Activated T-helper 9 cell treated with anti-CD3 and anti-CD28 coated beads, Interleukin-2, amount 50 U/mL, for 16 hours (primary cell): ENCODE measurements around the gene PGA4.
"Not testable (repeated sequence)": the region's sequence is repeated elsewhere in the genome, so short reads cannot be mapped to it uniquely, and the experiment has no call there.

Experiments
- DNase-seq: peaks from one replicate; pipeline ENCODE4 v3.0.0-alpha.2; 2020; ENCODE audit warnings: low read depth

Gene PGA4

DNA sequence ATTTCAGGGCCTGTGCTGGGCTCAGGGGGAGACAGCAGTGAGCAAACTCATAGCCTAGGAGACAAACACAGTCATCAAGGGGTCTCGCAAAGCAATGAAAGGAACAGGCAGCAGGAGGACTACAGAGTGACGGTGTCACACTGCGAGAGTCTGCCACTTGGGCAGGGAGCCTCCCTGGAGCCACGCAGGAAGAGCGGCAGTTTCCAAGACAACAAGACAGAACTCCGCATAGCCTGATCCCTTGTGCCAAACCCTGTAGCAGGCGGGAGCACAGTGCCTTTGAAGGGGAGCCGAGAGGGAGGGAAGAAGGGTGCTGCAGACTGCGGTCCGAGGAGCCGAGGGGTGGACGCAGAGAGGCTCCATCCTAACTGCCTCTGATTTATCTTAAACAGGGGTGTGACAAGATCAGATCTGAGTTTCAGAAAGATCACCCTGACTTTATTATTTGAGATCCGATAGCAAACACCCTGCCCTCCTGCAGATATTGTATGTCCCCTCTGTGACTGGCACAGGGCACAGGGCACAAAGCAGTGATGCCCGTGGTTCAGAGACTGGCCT, 17.6 kb upstream of the PGA4 start:
- not testable (repeated sequence) for DNase-seq

DNA sequence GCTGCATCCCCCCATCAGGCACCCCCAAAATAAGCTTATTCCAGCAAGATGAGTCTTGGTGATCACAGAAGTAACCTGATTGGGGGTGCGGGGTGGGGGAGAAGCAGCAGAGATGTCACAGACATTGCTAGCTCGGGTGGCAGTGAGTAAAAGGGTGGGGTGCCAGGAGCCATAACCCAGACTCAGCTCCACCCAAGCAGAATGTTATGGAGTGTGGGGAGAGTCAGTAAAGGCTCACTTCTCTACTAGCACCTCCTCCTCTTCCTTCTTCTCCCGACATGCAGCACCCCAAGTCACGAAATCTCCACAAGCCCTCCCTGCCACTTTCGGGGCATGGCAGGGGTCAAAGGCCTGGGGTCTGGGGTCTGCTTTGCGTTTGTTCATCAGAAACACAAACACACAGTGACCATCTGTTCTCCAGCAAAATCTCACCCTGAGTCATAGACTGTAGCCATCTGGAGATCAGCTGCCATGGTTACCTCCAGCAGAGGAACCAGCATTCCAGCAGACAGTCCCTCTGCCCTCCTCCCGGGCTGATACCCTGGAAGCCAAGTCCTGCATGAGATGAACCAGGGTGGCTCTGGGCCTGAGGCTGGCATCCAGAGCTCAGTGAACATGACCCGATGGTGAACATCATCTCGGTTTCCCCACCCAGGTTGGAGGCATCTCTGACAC, 14.4 kb upstream of the PGA4 start:
- DNase-seq, result not testable (repeated sequence)

DNA sequence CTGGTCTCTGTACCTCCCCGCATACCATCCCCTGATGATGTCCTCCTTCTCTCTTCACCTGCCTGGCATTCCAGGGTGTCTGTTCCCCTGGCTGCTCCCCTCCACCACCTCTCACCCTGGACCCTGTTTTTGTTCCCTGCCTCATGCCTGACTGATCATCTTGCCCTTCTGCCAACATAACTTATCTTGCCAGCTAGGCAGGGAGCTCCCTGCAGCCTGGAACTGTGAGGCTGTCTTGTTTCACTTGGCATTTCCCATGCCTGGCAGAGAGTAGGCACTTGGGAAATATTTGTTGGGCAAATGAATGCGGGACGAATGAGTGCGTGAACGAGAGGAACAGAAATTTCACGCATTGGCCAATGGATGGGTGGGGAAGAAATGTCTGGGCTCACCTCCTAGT, 11.5 kb upstream of the PGA4 start:
- not testable (repeated sequence) for DNase-seq

DNA sequence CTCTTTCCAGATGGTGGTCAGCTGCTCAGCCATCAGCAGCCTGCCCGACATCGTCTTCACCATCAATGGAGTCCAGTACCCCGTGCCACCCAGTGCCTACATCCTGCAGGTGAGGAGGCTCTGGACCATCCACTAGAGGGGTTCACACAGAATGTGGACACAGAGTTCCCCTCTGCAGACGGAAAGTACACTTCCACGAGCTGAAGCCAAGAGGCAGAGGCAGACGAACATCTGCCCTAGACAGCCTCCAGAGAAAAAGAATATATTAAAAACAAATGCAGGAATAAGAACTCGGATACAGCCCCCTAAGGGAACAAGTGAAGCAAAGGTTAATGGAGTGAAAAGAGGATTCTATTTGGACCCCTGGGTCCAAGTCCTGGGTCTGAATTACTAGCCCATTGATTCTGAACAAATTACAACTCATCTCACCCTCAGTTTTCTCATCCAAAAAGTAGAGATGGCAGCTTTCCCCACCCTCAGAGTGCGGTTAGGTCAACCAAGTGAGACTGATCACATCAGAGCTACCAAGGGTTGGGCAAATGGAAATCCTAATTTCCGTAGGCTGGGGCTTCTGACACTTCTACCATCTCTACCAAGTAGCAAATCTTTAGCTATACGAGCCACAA, 10.7 kb upstream of the PGA4 start:
- DNase-seq, result not testable (repeated sequence)

DNA sequence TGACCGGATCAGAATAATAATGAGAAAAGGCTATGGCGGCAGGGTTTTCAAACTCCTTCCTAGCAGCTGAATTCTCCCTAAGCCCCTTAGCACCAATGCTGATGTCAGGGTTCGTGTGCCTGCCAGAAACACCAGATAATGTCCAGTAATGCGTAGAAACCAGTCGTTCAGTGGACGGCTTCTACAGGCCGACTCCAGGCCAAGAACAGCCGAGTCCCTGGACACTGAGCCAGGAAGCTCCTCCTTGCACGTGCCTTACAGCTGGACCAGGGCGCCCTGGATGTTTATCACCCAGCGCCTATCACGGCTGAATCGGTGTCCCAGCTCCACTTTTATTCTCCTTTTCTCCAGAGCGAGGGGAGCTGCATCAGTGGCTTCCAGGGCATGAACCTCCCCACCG, 9.9 kb upstream of the PGA4 start:
- DNase-seq, result not testable (repeated sequence)

DNA sequence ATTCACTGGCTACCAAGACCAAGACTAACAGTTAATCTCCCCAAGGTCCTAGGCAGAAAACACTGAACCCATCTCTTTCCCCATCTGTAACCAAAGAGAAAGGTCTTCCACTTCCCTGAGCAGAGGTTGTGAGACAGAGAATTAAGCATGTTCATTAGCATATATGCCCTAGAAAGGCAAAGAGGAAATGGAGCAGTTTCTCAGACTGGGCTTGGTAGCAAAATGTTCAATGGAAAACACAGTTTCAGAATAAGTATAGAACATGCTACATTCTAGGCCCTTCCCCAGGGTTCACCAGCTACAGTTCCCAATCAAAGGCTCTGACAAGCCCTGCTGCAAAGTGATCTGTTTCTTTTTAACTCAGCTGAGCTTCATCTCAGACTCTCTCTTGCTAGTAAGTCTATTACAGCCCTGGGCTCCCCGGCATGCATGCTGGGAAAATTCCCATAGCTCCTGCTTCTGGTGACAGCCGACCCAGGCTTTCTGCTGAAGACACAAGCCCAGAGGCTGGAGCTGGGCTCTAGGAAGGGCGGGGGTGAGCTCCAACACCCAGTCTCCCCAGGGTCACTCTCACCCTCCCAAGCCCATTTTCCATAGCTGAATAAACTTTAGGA, 8.3 kb upstream of the PGA4 start:
- DNase-seq, result not testable (repeated sequence)

DNA sequence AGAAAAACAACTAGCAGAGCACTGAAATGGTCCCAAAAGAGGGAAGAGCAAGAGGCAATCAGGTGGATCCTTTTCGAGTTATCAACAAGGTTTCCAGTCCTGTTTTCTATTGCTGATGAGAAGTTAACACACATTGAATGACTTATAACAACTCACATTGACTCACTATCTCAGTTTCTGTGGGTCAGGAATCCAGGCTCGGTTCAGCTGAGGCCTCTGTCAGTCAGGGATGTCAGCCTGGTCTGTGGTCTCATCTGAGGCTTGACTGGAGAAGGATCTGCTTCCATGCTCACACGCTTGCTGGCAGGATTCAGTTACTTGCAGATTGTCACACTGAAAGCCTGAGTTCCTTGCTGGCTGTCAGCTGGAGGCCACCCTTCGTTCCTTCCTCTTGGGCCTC, 3.8 kb upstream of the PGA4 start:
- DNase-seq, result not testable (repeated sequence)

DNA sequence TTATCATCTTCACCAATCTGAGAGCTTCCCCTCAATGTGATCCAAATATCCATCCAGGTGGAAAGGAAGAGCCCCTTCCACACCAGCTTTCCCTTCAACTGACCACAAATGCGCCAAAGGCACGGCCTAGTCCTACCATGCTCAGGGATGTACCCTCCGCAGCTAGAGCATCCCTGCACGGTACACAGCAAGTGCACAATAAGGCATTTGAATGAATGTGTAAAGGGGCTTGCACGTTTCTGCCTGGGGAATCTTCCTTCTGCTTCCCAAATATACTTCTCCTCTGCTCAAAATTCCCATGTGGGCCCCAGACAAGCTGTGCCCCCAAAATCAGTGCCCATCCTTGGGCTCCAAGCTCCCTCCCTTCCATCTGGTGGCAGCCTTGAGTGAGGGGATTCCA, 3.1 kb upstream of the PGA4 start:
- not testable (repeated sequence) for DNase-seq

DNA sequence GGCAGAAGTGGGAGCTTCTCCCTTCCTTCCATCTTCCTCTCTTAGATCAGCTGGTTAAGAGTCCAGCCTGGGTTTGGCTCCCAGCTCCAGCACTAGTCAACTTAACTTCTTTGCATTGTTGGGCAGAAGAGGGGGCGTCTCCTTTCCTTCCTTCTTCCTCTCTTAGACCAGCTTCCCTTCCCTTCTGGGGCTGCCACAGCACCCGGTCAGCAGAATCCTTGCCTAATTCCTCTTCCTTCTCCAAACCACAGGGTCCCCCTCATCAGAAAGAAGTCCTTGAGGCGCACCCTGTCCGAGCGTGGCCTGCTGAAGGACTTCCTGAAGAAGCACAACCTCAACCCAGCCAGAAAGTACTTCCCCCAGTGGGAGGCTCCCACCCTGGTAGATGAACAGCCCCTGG, 545 bp downstream of the PGA4 start:
- DNase-seq, result not testable (repeated sequence)

DNA sequence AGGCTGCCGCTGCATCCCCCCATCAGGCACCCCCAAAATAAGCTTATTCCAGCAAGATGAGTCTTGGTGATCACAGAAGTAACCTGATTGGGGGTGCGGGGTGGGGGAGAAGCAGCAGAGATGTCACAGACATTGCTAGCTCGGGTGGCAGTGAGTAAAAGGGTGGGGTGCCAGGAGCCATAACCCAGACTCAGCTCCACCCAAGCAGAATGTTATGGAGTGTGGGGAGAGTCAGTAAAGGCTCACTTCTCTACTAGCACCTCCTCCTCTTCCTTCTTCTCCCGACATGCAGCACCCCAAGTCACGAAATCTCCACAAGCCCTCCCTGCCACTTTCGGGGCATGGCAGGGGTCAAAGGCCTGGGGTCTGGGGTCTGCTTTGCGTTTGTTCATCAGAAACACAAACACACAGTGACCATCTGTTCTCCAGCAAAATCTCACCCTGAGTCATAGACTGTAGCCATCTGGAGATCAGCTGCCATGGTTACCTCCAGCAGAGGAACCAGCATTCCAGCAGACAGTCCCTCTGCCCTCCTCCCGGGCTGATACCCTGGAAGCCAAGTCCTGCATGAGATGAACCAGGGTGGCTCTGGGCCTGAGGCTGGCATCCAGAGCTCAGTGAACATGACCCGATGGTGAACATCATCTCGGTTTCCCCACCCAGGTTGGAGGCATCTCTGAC, 4.5 kb downstream of the PGA4 start:
- DNase-seq, result not testable (repeated sequence)

DNA sequence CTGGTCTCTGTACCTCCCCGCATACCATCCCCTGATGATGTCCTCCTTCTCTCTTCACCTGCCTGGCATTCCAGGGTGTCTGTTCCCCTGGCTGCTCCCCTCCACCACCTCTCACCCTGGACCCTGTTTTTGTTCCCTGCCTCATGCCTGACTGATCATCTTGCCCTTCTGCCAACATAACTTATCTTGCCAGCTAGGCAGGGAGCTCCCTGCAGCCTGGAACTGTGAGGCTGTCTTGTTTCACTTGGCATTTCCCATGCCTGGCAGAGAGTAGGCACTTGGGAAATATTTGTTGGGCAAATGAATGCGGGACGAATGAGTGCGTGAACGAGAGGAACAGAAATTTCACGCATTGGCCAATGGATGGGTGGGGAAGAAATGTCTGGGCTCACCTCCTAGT, 7.3 kb downstream of the PGA4 start:
- not testable (repeated sequence) for DNase-seq

DNA sequence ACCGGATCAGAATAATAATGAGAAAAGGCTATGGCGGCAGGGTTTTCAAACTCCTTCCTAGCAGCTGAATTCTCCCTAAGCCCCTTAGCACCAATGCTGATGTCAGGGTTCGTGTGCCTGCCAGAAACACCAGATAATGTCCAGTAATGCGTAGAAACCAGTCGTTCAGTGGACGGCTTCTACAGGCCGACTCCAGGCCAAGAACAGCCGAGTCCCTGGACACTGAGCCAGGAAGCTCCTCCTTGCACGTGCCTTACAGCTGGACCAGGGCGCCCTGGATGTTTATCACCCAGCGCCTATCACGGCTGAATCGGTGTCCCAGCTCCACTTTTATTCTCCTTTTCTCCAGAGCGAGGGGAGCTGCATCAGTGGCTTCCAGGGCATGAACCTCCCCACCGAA, 8.9 kb downstream of the PGA4 start:
- DNase-seq, result not testable (repeated sequence)

DNA sequence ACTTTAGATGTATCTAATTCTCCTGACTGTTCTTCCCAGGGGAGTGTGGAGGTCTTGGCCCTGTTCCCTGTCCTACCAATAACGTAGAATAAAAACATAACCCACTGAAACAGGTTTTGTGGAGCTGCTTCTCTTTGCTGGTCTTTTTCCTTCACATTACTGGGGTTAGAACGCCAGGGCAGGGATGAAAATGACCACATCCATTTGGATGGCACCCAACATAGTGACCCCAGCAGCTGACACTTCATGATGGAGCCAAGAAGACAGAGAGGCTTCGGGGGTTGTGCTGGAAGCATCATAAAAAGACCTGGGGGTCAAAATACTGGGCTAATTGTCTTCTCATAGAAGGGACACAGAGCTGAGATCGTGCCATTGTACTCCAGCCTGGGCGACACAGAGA, 9.4 kb downstream of the PGA4 start:
- not testable (repeated sequence) for DNase-seq

DNA sequence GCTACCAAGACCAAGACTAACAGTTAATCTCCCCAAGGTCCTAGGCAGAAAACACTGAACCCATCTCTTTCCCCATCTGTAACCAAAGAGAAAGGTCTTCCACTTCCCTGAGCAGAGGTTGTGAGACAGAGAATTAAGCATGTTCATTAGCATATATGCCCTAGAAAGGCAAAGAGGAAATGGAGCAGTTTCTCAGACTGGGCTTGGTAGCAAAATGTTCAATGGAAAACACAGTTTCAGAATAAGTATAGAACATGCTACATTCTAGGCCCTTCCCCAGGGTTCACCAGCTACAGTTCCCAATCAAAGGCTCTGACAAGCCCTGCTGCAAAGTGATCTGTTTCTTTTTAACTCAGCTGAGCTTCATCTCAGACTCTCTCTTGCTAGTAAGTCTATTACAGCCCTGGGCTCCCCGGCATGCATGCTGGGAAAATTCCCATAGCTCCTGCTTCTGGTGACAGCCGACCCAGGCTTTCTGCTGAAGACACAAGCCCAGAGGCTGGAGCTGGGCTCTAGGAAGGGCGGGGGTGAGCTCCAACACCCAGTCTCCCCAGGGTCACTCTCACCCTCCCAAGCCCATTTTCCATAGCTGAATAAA, 10.5 kb downstream of the PGA4 start:
- DNase-seq, result not testable (repeated sequence)

DNA sequence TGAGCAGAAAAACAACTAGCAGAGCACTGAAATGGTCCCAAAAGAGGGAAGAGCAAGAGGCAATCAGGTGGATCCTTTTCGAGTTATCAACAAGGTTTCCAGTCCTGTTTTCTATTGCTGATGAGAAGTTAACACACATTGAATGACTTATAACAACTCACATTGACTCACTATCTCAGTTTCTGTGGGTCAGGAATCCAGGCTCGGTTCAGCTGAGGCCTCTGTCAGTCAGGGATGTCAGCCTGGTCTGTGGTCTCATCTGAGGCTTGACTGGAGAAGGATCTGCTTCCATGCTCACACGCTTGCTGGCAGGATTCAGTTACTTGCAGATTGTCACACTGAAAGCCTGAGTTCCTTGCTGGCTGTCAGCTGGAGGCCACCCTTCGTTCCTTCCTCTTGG, 15.0 kb downstream of the PGA4 start:
- DNase-seq, result not testable (repeated sequence)

DNA sequence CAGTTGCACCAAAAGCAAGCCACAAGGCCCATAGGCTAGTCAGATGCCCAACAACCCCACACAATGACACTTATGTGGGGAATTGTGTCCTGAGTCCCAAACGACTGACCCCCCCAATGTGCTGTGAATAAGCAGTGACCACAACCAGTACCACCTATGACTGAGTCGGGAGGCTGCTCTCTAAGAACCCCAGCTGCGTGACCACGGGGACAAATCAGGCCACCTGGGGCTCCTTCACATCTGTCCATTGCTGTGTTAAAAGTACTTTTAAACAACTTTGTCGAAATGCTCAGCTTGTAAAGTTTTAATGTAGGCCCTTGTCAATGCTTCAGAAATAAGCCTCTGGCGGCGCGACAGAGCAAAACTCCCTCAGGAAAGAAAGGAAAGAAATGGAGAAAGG, 18.1 kb downstream of the PGA4 start:
- DNase-seq, result not testable (repeated sequence)

DNA sequence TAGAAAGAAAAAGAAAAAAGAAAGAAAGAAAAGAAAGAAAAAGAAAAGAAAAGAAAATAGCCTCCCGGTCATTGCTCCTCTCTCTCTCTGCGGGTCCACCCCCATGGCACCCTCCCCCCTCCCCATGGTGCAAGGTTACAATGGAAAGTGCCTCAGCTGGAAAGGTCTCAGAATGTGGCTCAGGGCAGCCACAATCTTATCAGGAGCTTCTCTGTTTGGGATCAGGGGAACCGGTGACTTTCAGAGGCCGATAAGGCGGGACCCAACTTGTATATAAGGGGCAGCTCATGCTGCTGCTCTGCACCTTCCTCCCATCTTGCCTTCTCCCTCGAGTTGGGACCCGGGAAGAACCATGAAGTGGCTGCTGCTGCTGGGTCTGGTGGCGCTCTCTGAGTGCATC, 18.7 kb downstream of the PGA4 start, which contains the start of gene PGA5:
Gene PGA5, plus strand, starts transcription at position 301 of the 400 bp plus-strand sequence. Its CDS starts 52 bp downstream, at position 353.
- DNase-seq, result not testable (repeated sequence)

DNA sequence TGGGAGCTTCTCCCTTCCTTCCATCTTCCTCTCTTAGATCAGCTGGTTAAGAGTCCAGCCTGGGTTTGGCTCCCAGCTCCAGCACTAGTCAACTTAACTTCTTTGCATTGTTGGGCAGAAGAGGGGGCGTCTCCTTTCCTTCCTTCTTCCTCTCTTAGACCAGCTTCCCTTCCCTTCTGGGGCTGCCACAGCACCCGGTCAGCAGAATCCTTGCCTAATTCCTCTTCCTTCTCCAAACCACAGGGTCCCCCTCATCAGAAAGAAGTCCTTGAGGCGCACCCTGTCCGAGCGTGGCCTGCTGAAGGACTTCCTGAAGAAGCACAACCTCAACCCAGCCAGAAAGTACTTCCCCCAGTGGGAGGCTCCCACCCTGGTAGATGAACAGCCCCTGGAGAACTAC, 19.4 kb downstream of the PGA4 start:
- not testable (repeated sequence) for DNase-seq

DNA sequence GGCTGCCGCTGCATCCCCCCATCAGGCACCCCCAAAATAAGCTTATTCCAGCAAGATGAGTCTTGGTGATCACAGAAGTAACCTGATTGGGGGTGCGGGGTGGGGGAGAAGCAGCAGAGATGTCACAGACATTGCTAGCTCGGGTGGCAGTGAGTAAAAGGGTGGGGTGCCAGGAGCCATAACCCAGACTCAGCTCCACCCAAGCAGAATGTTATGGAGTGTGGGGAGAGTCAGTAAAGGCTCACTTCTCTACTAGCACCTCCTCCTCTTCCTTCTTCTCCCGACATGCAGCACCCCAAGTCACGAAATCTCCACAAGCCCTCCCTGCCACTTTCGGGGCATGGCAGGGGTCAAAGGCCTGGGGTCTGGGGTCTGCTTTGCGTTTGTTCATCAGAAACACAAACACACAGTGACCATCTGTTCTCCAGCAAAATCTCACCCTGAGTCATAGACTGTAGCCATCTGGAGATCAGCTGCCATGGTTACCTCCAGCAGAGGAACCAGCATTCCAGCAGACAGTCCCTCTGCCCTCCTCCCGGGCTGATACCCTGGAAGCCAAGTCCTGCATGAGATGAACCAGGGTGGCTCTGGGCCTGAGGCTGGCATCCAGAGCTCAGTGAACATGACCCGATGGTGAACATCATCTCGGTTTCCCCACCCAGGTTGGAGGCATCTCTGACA, 23.3 kb downstream of the PGA4 start:
- DNase-seq, result not testable (repeated sequence)

DNA sequence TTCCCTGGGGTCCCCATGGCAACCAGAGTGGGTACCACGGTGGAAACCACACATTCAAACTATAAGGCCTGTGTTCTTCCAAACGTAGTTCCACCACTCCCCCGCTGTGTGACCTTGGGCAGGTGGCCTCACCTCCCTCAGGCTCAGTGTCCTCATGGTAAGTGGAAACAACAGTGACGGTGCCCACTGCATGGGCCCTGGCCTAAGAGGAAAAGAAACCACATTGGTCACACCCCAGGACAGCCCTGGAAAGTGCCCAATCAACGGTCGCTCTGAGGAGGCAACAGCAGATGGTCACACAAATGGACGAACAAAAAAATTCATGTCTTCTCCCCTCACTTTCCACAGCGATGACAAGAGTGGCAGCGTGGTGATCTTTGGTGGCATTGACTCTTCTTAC, 25.9 kb downstream of the PGA4 start:
- not testable (repeated sequence) for DNase-seq

DNA sequence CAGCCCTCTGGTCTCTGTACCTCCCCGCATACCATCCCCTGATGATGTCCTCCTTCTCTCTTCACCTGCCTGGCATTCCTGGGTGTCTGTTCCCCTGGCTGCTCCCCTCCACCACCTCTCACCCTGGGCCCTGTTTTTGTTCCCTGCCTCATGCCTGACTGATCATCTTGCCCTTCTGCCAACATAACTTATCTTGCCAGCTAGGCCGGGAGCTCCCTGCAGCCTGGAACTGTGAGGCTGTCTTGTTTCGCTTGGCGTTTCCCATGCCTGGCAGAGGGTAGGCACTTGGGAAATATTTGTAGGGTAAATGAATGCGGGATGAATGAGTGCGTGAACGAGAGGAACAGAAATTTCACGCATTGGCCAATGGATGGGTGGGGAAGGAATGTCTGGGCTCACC, 27.1 kb downstream of the PGA4 start:
- DNase-seq, result not testable (repeated sequence)
